ENCODE data around the gene MCTP2.

GRCh38 chr15:94323076-94323475 is 91.7 kb downstream of the MCTP2 start:
- TF ChIP-seq SIN3A (IDR thresholded peaks at IDR 0.05; ENCODE audit: borderline replicate concordance, insufficient read depth, low read depth, low read length) (no peak), CTCF (IDR thresholded peaks at IDR 0.05) (no peak), POLR2AphosphoS5 (IDR thresholded peaks at IDR 0.05; ENCODE audit: low read depth, low read length) (no peak), REST (IDR thresholded peaks at IDR 0.05; ENCODE audit: insufficient read depth in 1 of 2, low read depth in 2 of 2, low read length in 1 of 2) (no peak), TCF7L2 (IDR thresholded peaks at IDR 0.05; ENCODE audit: low read depth, low read length) (no peak)

Measured in Panc1 (cell line).